ENCODE results near the gene BHLHE23.

DNA sequence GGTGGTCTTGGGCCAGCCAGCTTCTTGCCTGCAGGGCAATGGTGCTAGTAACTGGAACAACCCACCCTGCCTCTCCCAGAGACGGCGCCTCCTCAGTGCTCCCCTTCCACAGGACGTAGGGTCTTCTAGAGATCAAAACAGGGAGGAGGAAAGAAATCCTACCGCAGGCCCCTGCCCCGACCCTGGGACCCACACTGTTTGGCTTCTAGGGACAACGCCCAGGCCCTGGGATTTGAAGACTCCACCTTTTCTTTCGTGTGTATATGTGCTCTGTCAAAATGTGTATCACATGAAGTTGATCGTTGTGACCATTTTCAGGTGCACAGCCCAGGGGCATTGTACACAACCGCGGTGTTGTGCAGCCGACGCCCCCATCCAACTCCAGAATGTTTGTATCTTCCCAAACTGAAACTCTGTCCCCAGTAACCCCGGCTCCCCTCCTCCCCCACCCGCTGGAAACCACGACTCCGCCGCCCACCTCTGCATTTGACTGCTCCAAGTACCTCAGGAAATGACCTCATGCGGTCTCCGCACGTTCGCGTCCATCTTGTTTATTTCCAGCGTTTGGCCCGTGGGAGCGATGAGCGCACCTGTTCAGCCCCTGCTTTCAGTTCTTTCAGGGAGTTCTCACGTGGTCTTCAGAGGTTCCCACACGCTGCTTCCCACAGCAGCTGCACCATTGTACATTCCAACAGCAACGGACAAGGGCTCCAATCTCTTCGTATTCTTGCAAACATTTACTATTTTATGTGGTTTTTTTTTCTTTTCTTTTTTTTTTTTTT is 3.4 kb upstream of the BHLHE23 start:
- TF ChIP-seq, protein P1, sequence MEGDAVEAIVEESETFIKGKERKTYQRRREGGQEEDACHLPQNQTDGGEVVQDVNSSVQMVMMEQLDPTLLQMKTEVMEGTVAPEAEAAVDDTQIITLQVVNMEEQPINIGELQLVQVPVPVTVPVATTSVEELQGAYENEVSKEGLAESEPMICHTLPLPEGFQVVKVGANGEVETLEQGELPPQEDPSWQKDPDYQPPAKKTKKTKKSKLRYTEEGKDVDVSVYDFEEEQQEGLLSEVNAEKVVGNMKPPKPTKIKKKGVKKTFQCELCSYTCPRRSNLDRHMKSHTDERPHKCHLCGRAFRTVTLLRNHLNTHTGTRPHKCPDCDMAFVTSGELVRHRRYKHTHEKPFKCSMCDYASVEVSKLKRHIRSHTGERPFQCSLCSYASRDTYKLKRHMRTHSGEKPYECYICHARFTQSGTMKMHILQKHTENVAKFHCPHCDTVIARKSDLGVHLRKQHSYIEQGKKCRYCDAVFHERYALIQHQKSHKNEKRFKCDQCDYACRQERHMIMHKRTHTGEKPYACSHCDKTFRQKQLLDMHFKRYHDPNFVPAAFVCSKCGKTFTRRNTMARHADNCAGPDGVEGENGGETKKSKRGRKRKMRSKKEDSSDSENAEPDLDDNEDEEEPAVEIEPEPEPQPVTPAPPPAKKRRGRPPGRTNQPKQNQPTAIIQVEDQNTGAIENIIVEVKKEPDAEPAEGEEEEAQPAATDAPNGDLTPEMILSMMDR (IDR thresholded peaks at IDR 0.05; ENCODE audit: borderline replicate concordance, extremely low read depth, low read length, poor library complexity, severe bottlenecking) = no peak
- no peak for TF ChIP-seq EZH2 (IDR thresholded peaks at IDR 0.05; ENCODE audit: borderline replicate concordance, low read depth, low read length, severe bottlenecking)
